ENCODE data around the gene RPP40.

DNA sequence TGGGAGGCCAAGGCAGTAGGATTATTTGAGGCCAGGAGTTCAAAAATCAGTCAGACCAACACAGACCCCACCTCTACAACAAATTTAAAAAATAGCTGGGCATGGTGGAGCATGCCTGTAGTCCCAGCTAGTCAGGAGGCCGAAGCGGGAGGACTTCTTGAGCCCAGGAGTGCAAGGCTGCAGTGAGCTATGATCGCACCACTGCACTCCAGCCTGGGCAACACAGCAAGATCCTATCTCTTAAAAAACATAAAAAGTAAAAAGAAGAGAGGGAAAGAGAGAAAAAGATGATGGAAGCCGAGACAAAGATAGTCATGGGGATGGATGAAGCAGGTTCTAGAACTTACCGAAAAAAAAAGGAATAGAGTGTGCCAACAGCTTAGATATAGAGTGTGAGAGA lies 25.8 kb upstream of the RPP40 start:
- TF ChIP-seq, protein P1, sequence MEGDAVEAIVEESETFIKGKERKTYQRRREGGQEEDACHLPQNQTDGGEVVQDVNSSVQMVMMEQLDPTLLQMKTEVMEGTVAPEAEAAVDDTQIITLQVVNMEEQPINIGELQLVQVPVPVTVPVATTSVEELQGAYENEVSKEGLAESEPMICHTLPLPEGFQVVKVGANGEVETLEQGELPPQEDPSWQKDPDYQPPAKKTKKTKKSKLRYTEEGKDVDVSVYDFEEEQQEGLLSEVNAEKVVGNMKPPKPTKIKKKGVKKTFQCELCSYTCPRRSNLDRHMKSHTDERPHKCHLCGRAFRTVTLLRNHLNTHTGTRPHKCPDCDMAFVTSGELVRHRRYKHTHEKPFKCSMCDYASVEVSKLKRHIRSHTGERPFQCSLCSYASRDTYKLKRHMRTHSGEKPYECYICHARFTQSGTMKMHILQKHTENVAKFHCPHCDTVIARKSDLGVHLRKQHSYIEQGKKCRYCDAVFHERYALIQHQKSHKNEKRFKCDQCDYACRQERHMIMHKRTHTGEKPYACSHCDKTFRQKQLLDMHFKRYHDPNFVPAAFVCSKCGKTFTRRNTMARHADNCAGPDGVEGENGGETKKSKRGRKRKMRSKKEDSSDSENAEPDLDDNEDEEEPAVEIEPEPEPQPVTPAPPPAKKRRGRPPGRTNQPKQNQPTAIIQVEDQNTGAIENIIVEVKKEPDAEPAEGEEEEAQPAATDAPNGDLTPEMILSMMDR (IDR thresholded peaks at IDR 0.05): no peak
- TF ChIP-seq POLR2A (IDR thresholded peaks at IDR 0.05): no peak

All from breast epithelium (tissue), 3 donors.